ENCODE data around the gene TRIAP1. TPM values are rescaled to one million over a fixed set of nuclear protein-coding genes. Genes with fewer than 3 reads are reported as not detected.
"Not testable (repeated sequence)": the region's sequence is repeated elsewhere in the genome, so short reads cannot be mapped to it uniquely, and the experiment has no call there.

TRIAP1 gene
- total and polyA plus RNA-seq, 2 experiments from 2014 or later, result 43.8 to 53.9 TPM

DNA sequence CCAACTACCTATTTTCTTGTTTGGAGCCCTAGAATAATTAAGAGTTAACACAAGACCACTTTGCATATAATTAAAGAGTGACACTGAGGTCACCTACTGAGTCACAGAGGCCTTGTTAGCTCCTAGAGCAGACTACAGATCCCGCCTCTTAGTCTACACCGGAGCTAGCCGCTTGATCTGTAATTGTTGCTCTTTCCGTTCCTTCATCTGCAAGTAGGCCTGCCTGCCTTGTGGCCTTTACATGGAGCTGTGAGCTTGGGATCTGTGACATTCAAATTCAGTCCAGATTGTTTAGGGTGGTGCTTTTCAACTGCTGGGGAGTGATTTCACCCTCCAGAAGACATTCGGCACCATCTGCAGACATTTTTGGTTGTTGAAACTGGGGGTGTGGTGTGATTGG lies 44.1 kb upstream of the TRIAP1 start:
- no peaks in the 10 kb centered on the region for H3K9me2 ChIP-seq (replicated peaks; ENCODE audit: insufficient read depth)
- H3K36me3 ChIP-seq (replicated peaks; ENCODE audit: insufficient read depth, low read depth), result no peaks in the 10 kb centered on the region
- peaks cover 7% of the 10 kb centered on the region for H3K4me1 ChIP-seq (ENCODE audit: insufficient read depth)
- no peak overlapping the region for H3K4me2 ChIP-seq
- TF ChIP-seq CTCF (IDR thresholded peaks at IDR 0.05; ENCODE audit: poor library complexity) (no peak), EZH2 (IDR thresholded peaks at IDR 0.05; ENCODE audit: borderline replicate concordance) (no peak)
- no peaks in the 10 kb centered on the region for H3K9me3 ChIP-seq (ENCODE audit: low read depth)
- H3K27me3 ChIP-seq, result no peaks in the 10 kb centered on the region
- no peak overlapping the region for H3K27ac ChIP-seq
- peaks cover 23% of the 10 kb centered on the region for H3K79me2 ChIP-seq
- 95% methylated on average over 5 of the region's 5 CpGs for WGBS (ENCODE audit: low lambda C conversion rate, missing lambda C conversion rate)
- H3K4me3 ChIP-seq, result no peak overlapping the region
- H4K20me1 ChIP-seq (ENCODE audit: insufficient read depth, poor library complexity, severe bottlenecking), result no peaks in the 10 kb centered on the region
- DNase-seq (ENCODE audit: low spot score), result no peak
- H2AFZ ChIP-seq, result no peak overlapping the region

DNA sequence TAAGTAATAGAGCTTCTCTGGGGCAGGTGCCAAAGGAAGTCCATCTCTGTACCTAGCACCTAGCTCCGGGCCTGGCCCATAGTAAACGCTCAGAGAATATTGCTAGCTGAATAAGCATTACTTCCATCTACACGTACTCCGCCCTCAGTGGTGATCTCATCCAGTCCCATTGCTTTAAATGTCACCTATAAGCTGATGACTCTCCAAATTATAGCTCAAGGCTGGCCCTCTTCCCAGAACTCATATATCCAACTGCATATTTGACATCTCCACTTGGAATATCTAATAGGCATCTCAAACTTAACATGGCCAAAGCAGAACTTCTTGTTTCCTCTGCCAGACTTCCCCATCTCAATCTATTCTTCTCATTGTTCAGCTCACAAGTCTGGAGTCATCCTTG lies 42.8 kb upstream of the TRIAP1 start:
- Histone ChIP-seq H3K9me3 (ENCODE audit: low read depth) (no peaks in the 10 kb centered on the region), H4K20me1 (ENCODE audit: insufficient read depth, poor library complexity, severe bottlenecking) (no peaks in the 10 kb centered on the region), H2AFZ (no peak overlapping the region), H3K79me2 (peaks cover 10% of the 10 kb centered on the region), H3K27ac (no peak overlapping the region), H3K36me3 (replicated peaks; ENCODE audit: insufficient read depth, low read depth) (no peaks in the 10 kb centered on the region), H3K27me3 (no peaks in the 10 kb centered on the region), H3K4me1 (ENCODE audit: insufficient read depth) (no peaks in the 10 kb centered on the region), H3K4me2 (no peak overlapping the region), H3K9me2 (replicated peaks; ENCODE audit: insufficient read depth) (no peaks in the 10 kb centered on the region), H3K4me3 (no peak overlapping the region)
- DNase-seq (ENCODE audit: low spot score), result no peak
- TF ChIP-seq EZH2 (IDR thresholded peaks at IDR 0.05; ENCODE audit: borderline replicate concordance) (no peak), CTCF (IDR thresholded peaks at IDR 0.05; ENCODE audit: poor library complexity) (no peak), EZH2phosphoT487 (IDR thresholded peaks at IDR 0.05; ENCODE audit: low read depth, severe bottlenecking, unreplicated experiment) (no peak)
- 95% methylated on average over 4 of the region's 4 CpGs for WGBS (ENCODE audit: low lambda C conversion rate, missing lambda C conversion rate)

DNA sequence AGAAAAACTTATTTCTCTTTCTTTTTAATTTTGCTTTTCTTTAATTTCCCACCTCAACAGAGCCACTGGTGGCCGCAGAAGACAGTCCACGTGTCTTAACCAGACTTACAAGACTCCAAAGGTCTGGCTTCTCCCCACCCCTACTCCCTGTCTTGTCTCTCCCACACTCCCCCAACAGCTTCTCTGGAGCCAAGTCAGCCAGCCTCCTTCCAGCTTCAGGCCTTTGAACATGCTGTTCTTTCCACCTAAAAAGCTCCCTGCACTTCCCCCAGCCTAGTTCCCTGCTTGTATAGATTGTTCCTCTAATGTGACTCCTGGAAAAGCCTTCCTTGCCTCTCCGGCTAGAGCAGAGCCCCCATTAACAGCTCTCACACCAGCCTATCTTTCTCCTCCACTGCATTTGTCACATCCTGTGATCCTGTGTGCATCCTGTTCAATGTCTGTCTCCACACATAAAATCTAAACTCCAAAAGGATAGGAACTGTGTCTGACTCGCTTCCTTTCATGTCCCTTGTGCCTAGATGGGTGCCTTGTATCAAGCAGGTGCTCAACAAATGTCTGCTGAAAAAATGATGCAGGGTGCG lies 42.0 kb upstream of the TRIAP1 start:
- no peak overlapping the region for H3K4me3 ChIP-seq
- H3K36me3 ChIP-seq (replicated peaks; ENCODE audit: insufficient read depth, low read depth), result no peaks in the 10 kb centered on the region
- H2AFZ ChIP-seq, result no peak overlapping the region
- H3K79me2 ChIP-seq, result peaks cover 5% of the 10 kb centered on the region
- WGBS (ENCODE audit: low lambda C conversion rate, missing lambda C conversion rate), result 65% methylated on average over 5 of the region's 5 CpGs
- peak overlapping the region; percentile 57 for H3K27ac ChIP-seq
- H4K20me1 ChIP-seq (ENCODE audit: insufficient read depth, poor library complexity, severe bottlenecking), result no peaks in the 10 kb centered on the region
- no peak for DNase-seq (ENCODE audit: low spot score)
- no peaks in the 10 kb centered on the region for H3K27me3 ChIP-seq
- H3K9me2 ChIP-seq (replicated peaks; ENCODE audit: insufficient read depth), result no peaks in the 10 kb centered on the region
- H3K4me2 ChIP-seq, result no peak overlapping the region
- no peaks in the 10 kb centered on the region for H3K9me3 ChIP-seq (ENCODE audit: low read depth)
- H3K4me1 ChIP-seq (ENCODE audit: insufficient read depth), result no peaks in the 10 kb centered on the region
- no peak for TF ChIP-seq EZH2 (IDR thresholded peaks at IDR 0.05; ENCODE audit: borderline replicate concordance)
- TF ChIP-seq CTCF (IDR thresholded peaks at IDR 0.05; ENCODE audit: poor library complexity), result no peak
- no peak for TF ChIP-seq EZH2phosphoT487 (IDR thresholded peaks at IDR 0.05; ENCODE audit: low read depth, severe bottlenecking, unreplicated experiment)

DNA sequence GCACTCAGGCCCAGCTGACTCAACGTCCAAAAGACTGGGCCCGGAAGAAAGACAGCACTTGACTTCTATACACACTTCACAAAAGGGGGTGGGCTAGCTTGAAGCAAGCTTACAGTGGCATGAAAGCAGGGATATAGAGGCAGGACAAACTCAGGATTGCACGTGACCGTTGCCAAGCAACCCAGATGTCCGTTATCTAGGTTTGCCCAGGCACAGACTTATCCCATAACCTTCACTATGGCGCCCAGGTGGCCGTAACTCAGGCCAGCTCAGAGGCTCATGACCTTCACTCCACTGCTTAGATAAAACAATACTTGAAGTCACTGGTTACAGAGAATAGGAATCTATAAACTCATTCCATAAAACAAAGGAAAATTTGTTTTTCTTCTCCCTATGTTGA lies 41.4 kb upstream of the TRIAP1 start:
- not testable (repeated sequence) for H3K4me2 ChIP-seq; H3K9me2 ChIP-seq (replicated peaks; ENCODE audit: insufficient read depth); H3K9me3 ChIP-seq (ENCODE audit: low read depth); H3K36me3 ChIP-seq (replicated peaks; ENCODE audit: insufficient read depth, low read depth); H3K4me1 ChIP-seq (ENCODE audit: insufficient read depth); DNase-seq (ENCODE audit: low spot score); H2AFZ ChIP-seq; H3K27me3 ChIP-seq; H3K79me2 ChIP-seq; H4K20me1 ChIP-seq (ENCODE audit: insufficient read depth, poor library complexity, severe bottlenecking); H3K4me3 ChIP-seq
- 58% methylated on average over 7 of the region's 7 CpGs for WGBS (ENCODE audit: low lambda C conversion rate, missing lambda C conversion rate)
- peak overlapping the region; percentile 57 for H3K27ac ChIP-seq
